IPS-11a (cell line): ENCODE measurements around the gene CEBPZ.
"Not testable (repeated sequence)": the region's sequence is repeated elsewhere in the genome, so short reads cannot be mapped to it uniquely, and the experiment has no call there.

Experiments
- H3K4me3 ChIP-seq: one replicate; pipeline ENCODE4 v1.5.1; 2013; ENCODE audit warnings: low read depth, low read length, control low read depth

Gene CEBPZ

GRCh38 chr2:37224063-37224462 is 7.3 kb downstream of the CEBPZ start:
- H3K4me3 ChIP-seq, result no peak overlapping the region

- H3K4me3 ChIP-seq, result no peak overlapping the region
Measured at GRCh38 chr2:37223131-37223530, 8.3 kb downstream of the CEBPZ start.

- H3K4me3 ChIP-seq, result no peak overlapping the region
Measured at GRCh38 chr2:37219046-37219445, 12.3 kb downstream of the CEBPZ start.

- no peak overlapping the region for H3K4me3 ChIP-seq
Measured at GRCh38 chr2:37215250-37215649, 16.1 kb downstream of the CEBPZ start.

- no peak overlapping the region for H3K4me3 ChIP-seq
Measured at GRCh38 chr2:37211939-37212338, 19.5 kb downstream of the CEBPZ start.

GRCh38 chr2:37211212-37211611 is 20.2 kb downstream of the CEBPZ start:
- H3K4me3 ChIP-seq, result no peak overlapping the region

GRCh38 chr2:37206760-37207159 is 24.6 kb downstream of the CEBPZ start:
- not testable (repeated sequence) for H3K4me3 ChIP-seq

- no peak overlapping the region for H3K4me3 ChIP-seq
Measured at GRCh38 chr2:37205689-37206341, 25.6 kb downstream of the CEBPZ start.

GRCh38 chr2:37205071-37205661 is 26.2 kb downstream of the CEBPZ start:
- not testable (repeated sequence) for H3K4me3 ChIP-seq

GRCh38 chr2:37203708-37204107 is 27.7 kb downstream of the CEBPZ start:
- no peak overlapping the region for H3K4me3 ChIP-seq

- no peak overlapping the region for H3K4me3 ChIP-seq
Measured at GRCh38 chr2:37201766-37202165, 29.6 kb downstream of the CEBPZ start.

GRCh38 chr2:37201208-37201607 is 30.2 kb downstream of the CEBPZ start:
- H3K4me3 ChIP-seq, result no peak overlapping the region

- H3K4me3 ChIP-seq, result no peak overlapping the region
Measured at GRCh38 chr2:37198681-37199065, 32.7 kb downstream of the CEBPZ start.

GRCh38 chr2:37196320-37197195 is 34.8 kb downstream of the CEBPZ start, which contains the start of gene CEBPZOS:
Gene CEBPZOS, plus strand, starts transcription at chr2:37196496. Its CDS starts 3,209 bp downstream, at chr2:37199705.
- peak within 1 kb of the TSS; percentile 84 for H3K4me3 ChIP-seq

GRCh38 chr2:37195862-37196319 is 35.5 kb downstream of the CEBPZ start:
- H3K4me3 ChIP-seq, result peak overlapping the region; percentile 84

- H3K4me3 ChIP-seq, result no peak overlapping the region
Measured at GRCh38 chr2:37192551-37192950, 38.8 kb downstream of the CEBPZ start.

GRCh38 chr2:37191747-37192146 is 39.6 kb downstream of the CEBPZ start:
- no peak overlapping the region for H3K4me3 ChIP-seq

- H3K4me3 ChIP-seq, result no peak overlapping the region
Measured at GRCh38 chr2:37191253-37191652, 40.1 kb downstream of the CEBPZ start.

GRCh38 chr2:37190290-37190689 is 41.1 kb downstream of the CEBPZ start:
- no peak overlapping the region for H3K4me3 ChIP-seq

GRCh38 chr2:37189452-37190153 is 41.8 kb downstream of the CEBPZ start:
- no peak overlapping the region for H3K4me3 ChIP-seq

- H3K4me3 ChIP-seq, result no peak within 1 kb of the TSS
Measured at GRCh38 chr2:37188570-37188969, 42.8 kb downstream of the CEBPZ start, which contains the start of gene SULT6B1. Gene SULT6B1, minus strand, starts transcription at chr2:37188670. Its CDS starts 30 bp downstream, at chr2:37188640.
